Measurements from ENCODE around the gene UST. TPM values are rescaled to one million over a fixed set of nuclear protein-coding genes. Genes with fewer than 3 reads are reported as not detected.

The UST gene
- total RNA-seq, 1 experiment from 2014 or later = 10.0 TPM

DNA sequence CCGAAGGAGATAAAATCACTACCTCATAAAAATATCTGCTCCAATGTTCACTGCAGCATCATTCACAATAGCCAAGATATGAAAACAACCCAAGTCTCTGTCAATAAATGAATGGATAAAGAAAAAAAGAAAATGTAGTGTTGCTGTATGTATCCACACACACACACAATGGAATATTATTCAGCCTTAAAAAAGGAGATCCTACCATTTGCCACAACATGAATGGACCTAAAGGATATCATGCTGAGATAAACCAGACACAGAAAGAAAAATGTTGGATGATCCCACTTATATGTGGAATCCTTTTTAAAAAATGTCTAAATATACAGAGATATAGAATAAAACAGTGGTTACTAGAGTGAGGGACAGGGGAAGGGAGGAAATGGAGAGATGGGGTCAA, 378.5 kb downstream of the UST start:
- CTCF ChIA-PET = interaction anchor here (0.9 to 2.8 kb wide), 2 partner anchors 94 to 307 kb away, joined by 3 to 11 read pairs; no protein-coding TSS in a partner anchor
- H3K36me3 Mint-ChIP-seq (ENCODE audit: insufficient read depth, unreplicated experiment) = no peaks in the 10 kb centered on the region
- no TSS peak for BruUV-seq (replicated peaks)
- no peak for DNase-seq (ENCODE audit: unreplicated experiment)
- TF ChIP-seq, protein P1, sequence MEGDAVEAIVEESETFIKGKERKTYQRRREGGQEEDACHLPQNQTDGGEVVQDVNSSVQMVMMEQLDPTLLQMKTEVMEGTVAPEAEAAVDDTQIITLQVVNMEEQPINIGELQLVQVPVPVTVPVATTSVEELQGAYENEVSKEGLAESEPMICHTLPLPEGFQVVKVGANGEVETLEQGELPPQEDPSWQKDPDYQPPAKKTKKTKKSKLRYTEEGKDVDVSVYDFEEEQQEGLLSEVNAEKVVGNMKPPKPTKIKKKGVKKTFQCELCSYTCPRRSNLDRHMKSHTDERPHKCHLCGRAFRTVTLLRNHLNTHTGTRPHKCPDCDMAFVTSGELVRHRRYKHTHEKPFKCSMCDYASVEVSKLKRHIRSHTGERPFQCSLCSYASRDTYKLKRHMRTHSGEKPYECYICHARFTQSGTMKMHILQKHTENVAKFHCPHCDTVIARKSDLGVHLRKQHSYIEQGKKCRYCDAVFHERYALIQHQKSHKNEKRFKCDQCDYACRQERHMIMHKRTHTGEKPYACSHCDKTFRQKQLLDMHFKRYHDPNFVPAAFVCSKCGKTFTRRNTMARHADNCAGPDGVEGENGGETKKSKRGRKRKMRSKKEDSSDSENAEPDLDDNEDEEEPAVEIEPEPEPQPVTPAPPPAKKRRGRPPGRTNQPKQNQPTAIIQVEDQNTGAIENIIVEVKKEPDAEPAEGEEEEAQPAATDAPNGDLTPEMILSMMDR (IDR thresholded peaks at IDR 0.05; ENCODE audit: unreplicated experiment) = no peak
- no peak overlapping the region for H3K4me3 Mint-ChIP-seq (ENCODE audit: unreplicated experiment)
- peaks cover 37% of the 10 kb centered on the region for H3K27me3 Mint-ChIP-seq (ENCODE audit: insufficient read depth, unreplicated experiment)
- no peak overlapping the region for H3K27ac Mint-ChIP-seq (ENCODE audit: low read depth, unreplicated experiment)
- POLR2A ChIA-PET = no interaction called here
- peaks cover 29% of the 10 kb centered on the region for H3K4me1 Mint-ChIP-seq (ENCODE audit: insufficient read depth, unreplicated experiment)
- intact Hi-C loops (cut with micrococcal nuclease) = loop anchor here (5.0 kb wide), 1 partner anchor 192 kb away; the partner anchor contains the start of gene TAB2
- peaks cover 16% of the 10 kb centered on the region for H3K9me3 Mint-ChIP-seq (ENCODE audit: unreplicated experiment)

Measured in MCF 10A (cell line).